Peyer's patch (tissue), 4 donors: ENCODE results near the gene GMEB1.

Experiments
- POLR2A ChIP-seq, 2 donors: fragments of 450-650 bp; IDR thresholded peaks; one replicate each; pipeline ENCODE4 v1.5.1; 2017; ENCODE audit warnings: antibody characterized with exemption in 2 of 2, mild to moderate bottlenecking in 2 of 2, moderate library complexity in 2 of 2
- TF ChIP-seq, protein P1 (sequence below), 6 experiments: fragments of 450-650 bp in 4 of 6; fragments of 200-600 bp in 2 of 6; sonication (generic) in 1 of 6; IDR thresholded peaks; one replicate each; pipeline ENCODE4 v1.5.1; 2017 to 2019; ENCODE audit warnings: antibody characterized with exemption in 6 of 6, mild to moderate bottlenecking in 3 of 6, moderate library complexity in 1 of 6

DNA sequence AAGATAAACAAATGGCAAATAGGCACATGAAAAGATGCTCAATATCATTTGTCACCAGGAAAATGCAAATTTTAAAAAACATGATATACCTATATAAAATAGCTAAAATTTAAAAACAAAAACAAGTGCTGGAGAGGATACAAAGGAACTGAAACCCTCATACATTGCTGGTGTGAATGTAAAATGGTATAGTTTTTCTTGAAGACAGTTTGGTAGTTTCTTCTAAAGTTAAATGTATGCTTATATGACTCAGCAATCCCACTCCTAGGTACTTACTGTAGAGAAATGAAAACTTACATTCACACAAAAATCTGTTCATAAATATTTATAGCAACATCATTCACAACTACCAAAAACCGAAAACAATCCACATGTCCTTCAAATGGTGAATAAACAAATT lies 36.9 kb upstream of the GMEB1 start:
- TF ChIP-seq, protein P1, sequence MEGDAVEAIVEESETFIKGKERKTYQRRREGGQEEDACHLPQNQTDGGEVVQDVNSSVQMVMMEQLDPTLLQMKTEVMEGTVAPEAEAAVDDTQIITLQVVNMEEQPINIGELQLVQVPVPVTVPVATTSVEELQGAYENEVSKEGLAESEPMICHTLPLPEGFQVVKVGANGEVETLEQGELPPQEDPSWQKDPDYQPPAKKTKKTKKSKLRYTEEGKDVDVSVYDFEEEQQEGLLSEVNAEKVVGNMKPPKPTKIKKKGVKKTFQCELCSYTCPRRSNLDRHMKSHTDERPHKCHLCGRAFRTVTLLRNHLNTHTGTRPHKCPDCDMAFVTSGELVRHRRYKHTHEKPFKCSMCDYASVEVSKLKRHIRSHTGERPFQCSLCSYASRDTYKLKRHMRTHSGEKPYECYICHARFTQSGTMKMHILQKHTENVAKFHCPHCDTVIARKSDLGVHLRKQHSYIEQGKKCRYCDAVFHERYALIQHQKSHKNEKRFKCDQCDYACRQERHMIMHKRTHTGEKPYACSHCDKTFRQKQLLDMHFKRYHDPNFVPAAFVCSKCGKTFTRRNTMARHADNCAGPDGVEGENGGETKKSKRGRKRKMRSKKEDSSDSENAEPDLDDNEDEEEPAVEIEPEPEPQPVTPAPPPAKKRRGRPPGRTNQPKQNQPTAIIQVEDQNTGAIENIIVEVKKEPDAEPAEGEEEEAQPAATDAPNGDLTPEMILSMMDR (IDR thresholded peaks at IDR 0.05), result no peak
- TF ChIP-seq POLR2A (IDR thresholded peaks at IDR 0.05), result no peak
